Neural progenitor cell (in vitro differentiated cells): ENCODE data around the gene CBR4. TPM values are rescaled to one million over a fixed set of nuclear protein-coding genes. Genes with fewer than 3 reads are reported as not detected.

Experiments used
- DNase-seq: peaks from one replicate; pipeline ENCODE4 v3.0.0-alpha.2; 2016; ENCODE audit warnings: low spot score
- H2AFZ ChIP-seq: fragments of 200-600 bp; sonication (generic); replicated peaks from 2 replicates; pipeline ENCODE4 v1.6.1; 2016; ENCODE audit warnings: antibody characterized with exemption
- H3F3A ChIP-seq: fragments of 200-600 bp; sonication (generic); 2 replicates; pipeline ENCODE4 v1.6.1; 2016; ENCODE audit warnings: antibody characterized with exemption, low read depth
- H3K27ac ChIP-seq: fragments of 200-600 bp; sonication (generic); 2 replicates; pipeline ENCODE4 v1.5.1; 2016; ENCODE audit warnings: mild to moderate bottlenecking
- H3K27me3 ChIP-seq: fragments of 200-600 bp; sonication (generic); 2 replicates; pipeline ENCODE4 v1.6.1; 2016; ENCODE audit warnings: mild to moderate bottlenecking, moderate library complexity
- H3K36me3 ChIP-seq: fragments of 200-600 bp; sonication (generic); 2 replicates; pipeline ENCODE4 v1.5.1; 2016
- H3K4me1 ChIP-seq: fragments of 200-600 bp; sonication (generic); 2 replicates; pipeline ENCODE4 v1.6.1; 2016; ENCODE audit warnings: mixed run types
- H3K4me2 ChIP-seq: fragments of 200-600 bp; sonication (generic); 2 replicates; pipeline ENCODE4 v1.6.1; 2016
- H3K4me3 ChIP-seq: fragments of 200-600 bp; sonication (generic); 2 replicates; pipeline ENCODE4 v1.5.1; 2016
- H3K79me2 ChIP-seq: fragments of 200-600 bp; sonication (generic); 2 replicates; pipeline ENCODE4 v1.6.1; 2016; ENCODE audit warnings: low read depth
- H3K9ac ChIP-seq: fragments of 200-600 bp; sonication (generic); 2 replicates; pipeline ENCODE4 v1.6.1; 2016
- H3K9me3 ChIP-seq: fragments of 200-600 bp; sonication (generic); 2 replicates; pipeline ENCODE4 v1.5.1; 2016; ENCODE audit warnings: low read depth
- H4K20me1 ChIP-seq: fragments of 200-600 bp; sonication (generic); 2 replicates; pipeline ENCODE4 v1.6.1; 2016; ENCODE audit warnings: low read depth
- H3K27ac Mint-ChIP-seq: 3 replicates; pipeline ENCODE4 v1.8.0; 2021; ENCODE audit warnings: mixed read lengths
- H3K27me3 Mint-ChIP-seq: 2 replicates; pipeline ENCODE4 v1.8.0; 2022; ENCODE audit warnings: low read depth, mild to moderate bottlenecking, inconsistent platforms, moderate library complexity, mixed read lengths; ENCODE audit not compliant: insufficient read depth
- H3K36me3 Mint-ChIP-seq: 3 replicates; pipeline ENCODE4 v1.8.0; 2021; ENCODE audit warnings: mixed read lengths
- H3K4me1 Mint-ChIP-seq: 3 replicates; pipeline ENCODE4 v1.8.0; 2021; ENCODE audit warnings: mixed read lengths
- H3K4me3 Mint-ChIP-seq: 3 replicates; pipeline ENCODE4 v1.8.0; 2021; ENCODE audit warnings: mild to moderate bottlenecking, moderate library complexity, mixed read lengths
- H3K9me3 Mint-ChIP-seq: 3 replicates; pipeline ENCODE4 v1.8.0; 2020; ENCODE audit warnings: mixed read lengths
- EZH2 ChIP-seq: fragments of 200-600 bp; sonication (generic); IDR thresholded peaks from 2 replicates; pipeline ENCODE4 v1.6.1; 2017; ENCODE audit warnings: antibody characterized with exemption, mild to moderate bottlenecking, moderate library complexity
- EZH2phosphoT487 ChIP-seq: fragments of 200-600 bp; sonication (generic); IDR thresholded peaks from 2 replicates; pipeline ENCODE4 v1.6.1; 2017; ENCODE audit warnings: antibody characterized with exemption
- total RNA-seq: library from RNA; depleted of rRNA; stranded (reverse); fragments of >200 nt; gene quantifications from 2 replicates; pipeline ENCODE4 v1.2.3, GENCODE V29; 2015; ENCODE audit warnings: low replicate concordance
- TF ChIP-seq, protein P1 (sequence below): fragments of 200-600 bp; sonication (generic); IDR thresholded peaks from 2 replicates; pipeline ENCODE4 v1.5.1; 2017; ENCODE audit warnings: antibody characterized with exemption, mild to moderate bottlenecking

The CBR4 gene
- total RNA-seq, 1 donor from 2014 or later: 66.4 TPM

DNA sequence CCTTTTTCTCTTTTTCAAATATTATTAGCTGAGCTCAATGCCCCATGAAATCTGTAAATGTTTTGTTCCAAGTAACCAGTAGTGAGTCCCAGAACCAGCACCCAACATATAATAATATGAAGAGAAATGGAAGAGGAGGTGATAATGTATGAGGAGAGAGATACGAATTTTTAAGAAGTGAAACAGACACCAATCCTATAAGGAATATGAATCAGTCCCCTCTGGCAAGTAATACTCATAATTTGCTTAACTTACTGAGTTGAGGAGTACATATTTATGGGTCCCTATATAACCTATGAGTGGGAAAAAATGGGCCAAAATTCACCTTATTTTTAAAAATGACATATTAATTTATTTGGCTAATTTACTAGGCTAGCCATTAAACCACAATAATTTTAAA lies 8.4 kb upstream of the CBR4 start:
- no peaks in the 10 kb centered on the region for H3K27me3 ChIP-seq
- no peak overlapping the region for H3K9ac ChIP-seq
- no peak for DNase-seq
- no peaks in the 10 kb centered on the region for H4K20me1 ChIP-seq
- peaks cover 27% of the 10 kb centered on the region for H3K4me1 ChIP-seq
- no peaks in the 10 kb centered on the region for H3K36me3 Mint-ChIP-seq
- peak overlapping the region; percentile 7 for H3K27ac ChIP-seq
- H3K79me2 ChIP-seq: no peaks in the 10 kb centered on the region
- no peak overlapping the region for H3K27ac Mint-ChIP-seq
- H3K4me3 Mint-ChIP-seq: no peak overlapping the region
- no peaks in the 10 kb centered on the region for H3K36me3 ChIP-seq
- H2AFZ ChIP-seq: no peak overlapping the region
- H3K9me3 ChIP-seq: no peaks in the 10 kb centered on the region
- peaks cover 21% of the 10 kb centered on the region for H3K4me1 Mint-ChIP-seq
- no peaks in the 10 kb centered on the region for H3K9me3 Mint-ChIP-seq
- TF ChIP-seq, protein P1, sequence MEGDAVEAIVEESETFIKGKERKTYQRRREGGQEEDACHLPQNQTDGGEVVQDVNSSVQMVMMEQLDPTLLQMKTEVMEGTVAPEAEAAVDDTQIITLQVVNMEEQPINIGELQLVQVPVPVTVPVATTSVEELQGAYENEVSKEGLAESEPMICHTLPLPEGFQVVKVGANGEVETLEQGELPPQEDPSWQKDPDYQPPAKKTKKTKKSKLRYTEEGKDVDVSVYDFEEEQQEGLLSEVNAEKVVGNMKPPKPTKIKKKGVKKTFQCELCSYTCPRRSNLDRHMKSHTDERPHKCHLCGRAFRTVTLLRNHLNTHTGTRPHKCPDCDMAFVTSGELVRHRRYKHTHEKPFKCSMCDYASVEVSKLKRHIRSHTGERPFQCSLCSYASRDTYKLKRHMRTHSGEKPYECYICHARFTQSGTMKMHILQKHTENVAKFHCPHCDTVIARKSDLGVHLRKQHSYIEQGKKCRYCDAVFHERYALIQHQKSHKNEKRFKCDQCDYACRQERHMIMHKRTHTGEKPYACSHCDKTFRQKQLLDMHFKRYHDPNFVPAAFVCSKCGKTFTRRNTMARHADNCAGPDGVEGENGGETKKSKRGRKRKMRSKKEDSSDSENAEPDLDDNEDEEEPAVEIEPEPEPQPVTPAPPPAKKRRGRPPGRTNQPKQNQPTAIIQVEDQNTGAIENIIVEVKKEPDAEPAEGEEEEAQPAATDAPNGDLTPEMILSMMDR: no peak
- no peak for TF ChIP-seq EZH2
- no peak for TF ChIP-seq EZH2phosphoT487
- peaks cover 21% of the 10 kb centered on the region for H3F3A ChIP-seq
- H3K4me2 ChIP-seq: peak overlapping the region; percentile 64
- peaks cover 6% of the 10 kb centered on the region for H3K27me3 Mint-ChIP-seq
- no peak overlapping the region for H3K4me3 ChIP-seq

DNA sequence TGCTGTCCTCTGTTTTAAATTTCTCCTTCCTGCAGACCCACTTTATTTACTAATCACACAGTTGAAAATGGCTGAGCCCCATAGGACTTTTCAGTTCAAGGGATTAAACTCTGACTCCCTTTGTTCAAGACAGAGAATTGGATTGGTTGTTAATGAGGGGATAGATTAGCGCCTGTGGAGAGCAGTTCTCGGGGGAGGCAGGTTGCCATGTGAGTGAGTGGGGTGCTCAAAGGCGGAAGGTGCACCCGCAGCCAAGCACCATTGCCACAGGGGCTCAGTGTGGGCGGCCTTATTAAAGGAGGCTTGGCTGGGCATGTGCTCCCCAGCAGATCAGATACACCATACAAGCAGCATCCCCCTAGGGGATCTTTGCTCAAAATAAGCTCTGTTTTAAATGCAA lies 7.9 kb upstream of the CBR4 start:
- no peak overlapping the region for H3K9ac ChIP-seq
- H3K9me3 ChIP-seq: no peaks in the 10 kb centered on the region
- no peak overlapping the region for H2AFZ ChIP-seq
- peak; percentile 83 for DNase-seq
- no peaks in the 10 kb centered on the region for H3K27me3 ChIP-seq
- peaks cover 21% of the 10 kb centered on the region for H3K4me1 Mint-ChIP-seq
- H3K27ac Mint-ChIP-seq: peak overlapping the region; percentile 0
- peak overlapping the region; percentile 82 for H3K27ac ChIP-seq
- peaks cover 6% of the 10 kb centered on the region for H3K27me3 Mint-ChIP-seq
- H3K9me3 Mint-ChIP-seq: no peaks in the 10 kb centered on the region
- no peak overlapping the region for H3K4me3 Mint-ChIP-seq
- H3K4me1 ChIP-seq: peaks cover 27% of the 10 kb centered on the region
- no peaks in the 10 kb centered on the region for H3K36me3 ChIP-seq
- no peak for TF ChIP-seq EZH2
- TF ChIP-seq, protein P1: no peak
- no peak for TF ChIP-seq EZH2phosphoT487
- no peaks in the 10 kb centered on the region for H3K79me2 ChIP-seq
- H3F3A ChIP-seq: peaks cover 21% of the 10 kb centered on the region
- H3K36me3 Mint-ChIP-seq: no peaks in the 10 kb centered on the region
- H4K20me1 ChIP-seq: no peaks in the 10 kb centered on the region
- H3K4me2 ChIP-seq: peak overlapping the region; percentile 64
- peak overlapping the region; percentile 24 for H3K4me3 ChIP-seq

DNA sequence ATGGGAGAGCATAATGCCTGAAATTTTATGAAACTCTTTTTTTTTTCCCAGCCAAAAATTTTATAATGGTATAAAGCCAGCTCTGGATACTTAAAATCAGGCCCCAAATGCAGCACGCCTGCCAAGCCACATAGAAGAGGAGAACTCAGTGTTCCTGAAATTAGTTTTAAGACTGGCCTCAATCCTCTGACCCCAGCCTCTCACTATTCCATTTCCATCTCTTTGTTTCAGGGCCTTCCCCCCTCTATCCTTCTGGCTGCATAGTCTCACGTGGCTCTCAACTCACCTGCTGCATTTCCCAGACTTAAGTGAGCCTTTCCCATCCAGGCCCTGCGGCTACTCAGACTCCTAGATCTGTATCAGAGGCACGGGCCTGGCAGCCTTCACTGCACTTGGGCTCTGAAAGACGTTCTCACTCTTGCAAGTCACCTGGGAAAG lies 5.2 kb upstream of the CBR4 start:
- H3K4me3 Mint-ChIP-seq: no peak overlapping the region
- H3K4me1 ChIP-seq: peaks cover 27% of the 10 kb centered on the region
- H3K9me3 ChIP-seq: no peaks in the 10 kb centered on the region
- no peaks in the 10 kb centered on the region for H3K79me2 ChIP-seq
- no peaks in the 10 kb centered on the region for H4K20me1 ChIP-seq
- TF ChIP-seq, protein P1: no peak
- TF ChIP-seq EZH2 (no peak), EZH2phosphoT487 (no peak)
- no peak overlapping the region for H3K4me2 ChIP-seq
- H3K4me1 Mint-ChIP-seq: peaks cover 27% of the 10 kb centered on the region
- H3F3A ChIP-seq: peaks cover 21% of the 10 kb centered on the region
- H2AFZ ChIP-seq: peak overlapping the region; percentile 61
- no peaks in the 10 kb centered on the region for H3K9me3 Mint-ChIP-seq
- no peaks in the 10 kb centered on the region for H3K36me3 ChIP-seq
- no peaks in the 10 kb centered on the region for H3K27me3 ChIP-seq
- no peak overlapping the region for H3K27ac ChIP-seq
- H3K27me3 Mint-ChIP-seq: peaks cover 4% of the 10 kb centered on the region
- H3K9ac ChIP-seq: no peak overlapping the region
- H3K4me3 ChIP-seq: no peak overlapping the region
- no peak overlapping the region for H3K27ac Mint-ChIP-seq
- H3K36me3 Mint-ChIP-seq: no peaks in the 10 kb centered on the region
- DNase-seq: no peak
